SH-SY5Y (cell line): ENCODE data around the gene TSC22D3.

Experiments
- GATA2 ChIP-seq: IDR thresholded peaks from 2 replicates; pipeline ENCODE4 v1.6.1; 2011; ENCODE audit warnings: mild to moderate bottlenecking, low read depth, low read length
- GATA3 ChIP-seq: IDR thresholded peaks from 2 replicates; pipeline ENCODE4 v1.6.1; 2011; ENCODE audit warnings: low read depth, mild to moderate bottlenecking, low read length, moderate library complexity

DNA sequence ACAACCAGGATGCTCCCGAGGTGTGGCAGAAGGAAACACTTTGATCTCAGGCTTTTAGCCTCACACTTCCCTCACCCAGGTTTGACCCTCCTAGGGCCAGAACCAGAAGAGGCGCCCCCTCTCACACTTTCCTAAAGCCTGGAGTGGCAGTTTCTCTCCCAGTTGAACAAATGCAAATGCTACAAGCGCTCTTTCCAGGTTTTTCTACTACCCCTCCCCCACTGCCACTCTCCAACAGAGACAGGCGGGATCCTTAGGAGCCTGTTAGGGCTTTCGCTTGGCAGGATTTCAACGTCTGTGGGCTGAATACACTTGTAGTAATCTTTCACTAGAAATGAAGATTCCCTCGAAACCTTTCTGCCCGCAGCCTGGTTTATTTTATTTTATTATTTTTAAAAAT lies 2.4 kb downstream of the TSC22D3 start:
- TF ChIP-seq GATA2: no peak
- TF ChIP-seq GATA3: no peak
